Stimulated activated naive CD4-positive, alpha-beta T cell (primary cell): ENCODE data around the gene PTPRN2.

Experiments used
- DNase-seq, 6 experiments: peaks; one replicate each; lab custom pipeline; 2025; lab: John Stamatoyannopoulos, UW

Gene PTPRN2

GRCh38 chr7:158401295-158401694 is 186.3 kb downstream of the PTPRN2 start:
- no peak for DNase-seq

GRCh38 chr7:158400601-158401225 is 186.9 kb downstream of the PTPRN2 start:
- DNase-seq, result no peak

- DNase-seq, result no peak
Measured at GRCh38 chr7:158399762-158400161, 187.9 kb downstream of the PTPRN2 start.

- no peak for DNase-seq
Measured at GRCh38 chr7:158398750-158399149, 188.9 kb downstream of the PTPRN2 start.

GRCh38 chr7:158397885-158398284 is 189.7 kb downstream of the PTPRN2 start:
- no peak for DNase-seq

- no peak for DNase-seq
Measured at GRCh38 chr7:158396982-158397862, 190.4 kb downstream of the PTPRN2 start.

- DNase-seq, result no peak
Measured at GRCh38 chr7:158396301-158396905, 191.2 kb downstream of the PTPRN2 start.

GRCh38 chr7:158395780-158396278 is 191.8 kb downstream of the PTPRN2 start:
- no peak for DNase-seq

- no peak for DNase-seq
Measured at GRCh38 chr7:158395349-158395748, 192.3 kb downstream of the PTPRN2 start.

- DNase-seq, result peak in 4 of 6 experiments; percentile 4 to 19 (median 12)
Measured at GRCh38 chr7:158394936-158395335, 192.7 kb downstream of the PTPRN2 start.

- no peak for DNase-seq
Measured at GRCh38 chr7:158393926-158394625, 193.5 kb downstream of the PTPRN2 start.

- no peak for DNase-seq
Measured at GRCh38 chr7:158392251-158392650, 195.4 kb downstream of the PTPRN2 start.

- no peak for DNase-seq
Measured at GRCh38 chr7:158391541-158391940, 196.1 kb downstream of the PTPRN2 start.

- no peak for DNase-seq
Measured at GRCh38 chr7:158391141-158391540, 196.5 kb downstream of the PTPRN2 start.

- no peak for DNase-seq
Measured at GRCh38 chr7:158390460-158390859, 197.2 kb downstream of the PTPRN2 start.

- DNase-seq, result no peak
Measured at GRCh38 chr7:158389514-158390425, 197.9 kb downstream of the PTPRN2 start.

GRCh38 chr7:158388928-158389327 is 198.7 kb downstream of the PTPRN2 start:
- no peak for DNase-seq

- DNase-seq, result no peak
Measured at GRCh38 chr7:158388072-158388471, 199.6 kb downstream of the PTPRN2 start.

GRCh38 chr7:158387546-158387891 is 200.1 kb downstream of the PTPRN2 start:
- DNase-seq, result no peak

GRCh38 chr7:158386866-158387545 is 200.6 kb downstream of the PTPRN2 start:
- DNase-seq, result no peak

GRCh38 chr7:158386355-158386618 is 201.3 kb downstream of the PTPRN2 start:
- DNase-seq, result no peak
